ENCODE results near the gene COL15A1.
A peak's percentile ranks its signal among the peaks of the same experiment; 100 is the strongest.

Gene COL15A1

DNA sequence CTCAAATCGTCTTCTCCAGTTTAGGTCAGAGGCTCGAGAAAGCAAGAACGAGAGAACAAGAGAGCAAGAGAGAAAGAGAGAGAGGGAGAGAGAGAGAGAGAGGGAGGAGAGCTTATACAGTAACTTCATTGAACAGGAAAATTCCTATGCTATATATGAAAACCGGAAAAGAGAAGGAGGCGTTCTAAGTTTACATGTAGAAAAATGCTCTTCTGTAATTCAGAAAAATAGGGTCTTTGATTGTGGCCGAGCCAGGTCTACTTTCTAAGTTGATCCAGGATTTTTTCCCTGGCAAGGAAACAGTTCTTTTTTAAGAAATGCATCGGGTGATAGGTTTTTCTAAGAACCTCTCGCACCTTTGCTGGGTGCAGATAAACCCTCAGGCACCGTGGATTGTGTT is 29.5 kb downstream of the COL15A1 start:
- no peak for DNase-seq (ENCODE audit: low read depth)

DNA sequence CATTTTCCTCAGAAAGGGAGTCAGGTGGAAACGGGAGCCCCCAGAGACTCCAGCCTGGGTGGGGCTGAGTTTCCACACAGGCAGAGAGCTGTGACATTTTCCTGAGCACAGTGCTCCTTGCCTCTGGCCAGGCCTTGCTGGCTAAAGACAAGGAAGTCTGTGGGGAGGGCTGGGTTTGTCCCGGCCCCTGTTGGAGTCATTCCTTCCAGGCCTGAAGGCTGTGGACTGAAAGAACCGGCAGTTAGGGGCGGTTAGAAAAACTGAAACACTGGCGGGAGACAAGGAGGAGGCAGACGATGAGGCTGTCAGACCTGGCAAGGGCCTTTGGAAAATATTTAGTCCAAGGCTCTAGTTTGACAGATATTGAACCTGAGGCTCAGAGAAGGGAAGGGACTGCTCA is 29.9 kb downstream of the COL15A1 start:
- no peak for DNase-seq (ENCODE audit: low read depth)

DNA sequence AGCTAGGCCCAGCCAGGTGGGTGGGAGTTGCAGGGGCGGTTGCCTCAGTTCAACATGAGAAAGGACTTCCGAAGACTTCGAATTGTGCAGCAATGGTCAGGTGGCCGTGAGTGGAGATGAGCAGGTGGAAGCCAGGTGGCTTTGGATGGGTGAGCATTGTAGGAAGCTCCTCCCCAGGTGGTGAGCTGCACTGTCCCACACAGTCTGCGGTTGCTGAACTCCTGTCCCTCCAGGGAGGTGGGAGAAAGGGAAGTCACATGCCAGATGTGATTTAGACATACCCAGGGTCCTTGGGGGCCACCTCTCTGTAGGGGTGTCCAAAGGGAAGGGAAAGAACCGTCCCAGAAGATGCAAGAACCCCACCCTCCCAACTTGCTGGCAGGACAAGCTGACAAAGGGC is 30.4 kb downstream of the COL15A1 start:
- no peak for DNase-seq (ENCODE audit: low read depth)

DNA sequence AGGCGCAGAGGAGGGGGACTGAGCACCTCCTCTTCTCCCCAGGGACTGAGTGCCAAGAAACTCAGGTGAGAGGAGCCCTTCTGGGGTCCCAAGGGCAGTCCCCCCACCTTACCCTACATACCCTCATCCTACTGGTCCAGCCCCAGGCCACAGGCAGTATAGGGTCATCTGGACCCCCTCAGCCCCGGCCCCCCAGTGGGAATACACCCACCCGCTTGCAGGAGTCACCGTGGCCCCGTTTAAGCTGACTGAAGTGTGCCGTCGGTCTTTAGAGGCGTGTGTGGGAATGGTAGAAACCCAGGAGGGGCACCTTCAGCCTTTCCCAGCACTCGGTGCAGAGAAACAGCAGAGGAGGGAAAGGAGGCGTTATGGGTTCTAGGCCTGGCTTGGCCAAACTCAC is 30.8 kb downstream of the COL15A1 start:
- no peak for DNase-seq (ENCODE audit: low read depth)

DNA sequence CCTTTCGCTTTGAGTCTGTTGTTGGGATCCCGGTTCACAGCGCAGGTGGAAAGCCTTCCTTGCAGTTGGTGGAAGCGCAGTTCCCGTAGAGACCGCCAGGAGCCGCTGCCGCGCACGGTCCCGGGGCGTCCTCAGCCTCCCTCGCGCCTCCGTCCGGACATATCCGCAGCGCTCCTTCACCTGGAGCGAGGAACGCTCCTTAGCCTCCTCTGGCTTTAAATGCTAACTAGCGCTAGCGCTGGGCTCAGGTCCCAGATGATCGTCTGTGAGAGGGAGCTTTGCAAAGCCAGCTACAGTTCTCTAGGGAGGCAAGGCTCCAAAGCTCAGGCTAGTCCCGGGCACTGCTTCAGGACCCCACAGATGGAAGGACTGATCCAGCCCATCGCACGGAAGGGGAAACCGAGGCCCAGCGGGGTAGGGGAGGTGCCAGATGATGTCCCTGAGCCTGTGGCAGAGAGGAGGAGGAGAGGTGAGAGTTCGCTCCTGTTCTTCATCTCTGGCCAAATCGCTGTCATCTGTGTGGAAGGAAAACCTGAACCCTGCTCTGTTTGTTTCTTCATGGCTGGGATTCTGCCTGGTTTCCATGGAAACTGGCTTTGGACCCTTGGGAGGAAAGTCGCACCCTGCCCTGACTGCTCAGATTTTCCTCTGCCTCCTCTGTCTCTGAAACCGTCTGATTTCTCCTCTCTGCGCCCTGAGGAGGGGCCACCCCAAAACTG is 31.4 kb downstream of the COL15A1 start:
- peak; percentile 75 for DNase-seq (ENCODE audit: low read depth)

DNA sequence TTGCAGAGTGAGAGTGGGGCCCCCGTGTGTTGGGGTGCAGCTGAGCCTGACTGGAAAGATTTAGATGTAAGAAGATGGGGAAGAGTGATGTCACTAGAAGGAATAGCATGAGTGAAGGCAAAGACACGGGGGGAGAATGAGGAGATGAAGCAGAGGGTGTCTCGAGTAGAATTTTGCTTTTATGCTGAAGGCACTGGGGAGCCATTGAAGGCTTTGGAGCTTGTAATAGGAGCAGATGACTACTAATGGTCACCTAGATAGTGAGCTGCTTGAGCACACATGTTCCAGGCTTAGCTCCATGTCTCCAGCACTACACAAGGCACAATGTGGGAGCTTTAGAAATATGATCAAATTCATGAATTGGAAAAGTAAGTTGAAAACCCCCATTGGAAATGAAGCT is 32.1 kb downstream of the COL15A1 start:
- DNase-seq (ENCODE audit: low read depth), result no peak

DNA sequence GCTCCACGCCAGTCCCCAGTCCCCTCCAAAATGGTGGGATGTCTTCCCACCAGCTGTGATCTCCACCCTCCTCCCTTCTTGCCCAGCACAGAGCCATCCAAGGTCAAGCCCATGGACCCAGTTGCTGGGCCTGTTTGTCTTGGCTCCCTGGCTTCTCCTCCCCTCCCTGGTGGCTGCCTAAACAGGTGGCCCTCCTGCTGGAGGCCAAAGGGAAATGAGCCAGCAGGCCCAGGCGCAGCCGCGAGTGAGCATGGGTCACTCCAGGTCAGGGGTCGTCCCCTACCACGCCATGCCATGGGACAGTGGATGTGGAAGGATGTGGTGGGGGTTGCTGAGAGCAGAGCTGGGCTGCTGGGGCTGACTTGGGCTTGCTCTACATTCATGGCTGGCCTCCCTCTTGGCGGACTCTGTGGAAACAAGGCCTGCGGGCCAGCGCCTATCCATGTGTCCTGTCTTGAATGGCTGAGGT is 33.6 kb downstream of the COL15A1 start:
- no peak for DNase-seq (ENCODE audit: low read depth)

DNA sequence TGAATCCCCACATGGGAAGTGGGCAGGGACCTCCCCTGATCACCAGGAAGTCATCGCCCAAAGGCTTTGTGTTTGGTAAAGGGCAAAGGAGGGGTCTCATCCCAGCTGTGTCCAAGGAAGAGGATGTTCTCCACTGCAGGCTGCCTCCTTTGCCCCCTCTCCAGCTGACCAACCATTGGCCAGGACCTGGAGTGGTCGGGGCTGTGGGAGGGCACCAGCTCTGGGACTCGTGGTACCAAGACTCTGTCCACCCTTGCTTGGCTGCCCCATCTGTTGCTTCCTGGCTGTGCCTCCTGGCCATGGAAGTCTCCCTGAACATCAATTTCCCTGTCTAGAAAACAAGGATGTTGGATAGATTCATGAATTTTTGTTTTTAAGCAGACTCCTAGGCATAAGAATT is 34.1 kb downstream of the COL15A1 start:
- DNase-seq (ENCODE audit: low read depth), result no peak

DNA sequence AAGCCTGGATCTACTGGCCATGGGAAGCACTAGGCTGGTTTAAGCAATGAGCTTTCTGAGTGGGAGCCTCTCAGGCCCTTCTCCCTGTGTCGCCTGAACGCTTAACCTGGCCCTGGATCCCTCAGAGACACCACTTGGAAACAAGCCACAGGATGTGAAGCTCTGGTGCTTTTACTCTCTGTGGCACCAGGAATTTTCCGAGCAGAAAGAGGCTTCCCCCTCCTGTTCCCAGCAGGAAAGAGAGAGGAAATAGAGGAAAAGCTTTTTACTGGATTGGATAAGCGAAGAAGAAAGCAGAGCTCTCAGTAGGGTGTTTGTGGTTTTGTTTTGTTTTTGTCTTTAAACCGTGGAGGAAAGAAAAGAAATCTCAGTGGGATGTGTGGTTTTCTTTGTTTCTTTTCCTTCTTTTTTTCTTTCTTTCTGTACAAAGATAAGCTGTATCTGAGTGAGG is 34.5 kb downstream of the COL15A1 start:
- no peak for DNase-seq (ENCODE audit: low read depth)

DNA sequence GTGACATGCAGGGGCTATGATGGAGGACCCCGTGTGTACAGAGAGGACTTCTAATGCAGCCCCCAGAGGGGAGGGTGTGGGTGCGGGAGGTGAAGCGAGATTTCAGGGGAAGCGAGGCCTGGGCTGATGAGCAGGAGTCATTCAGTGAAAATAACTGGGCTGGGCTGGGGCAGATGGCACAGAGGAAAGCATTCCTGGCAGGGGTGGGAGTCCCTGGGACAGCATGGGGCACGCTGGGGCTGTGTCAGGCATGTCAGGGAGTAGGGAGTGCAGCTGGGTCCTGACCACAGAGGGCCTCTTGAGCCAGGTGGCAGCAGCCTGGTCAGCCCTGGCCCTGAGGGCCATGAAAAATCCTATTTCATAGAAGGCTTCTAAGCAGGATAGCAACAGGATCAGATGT is 36.6 kb downstream of the COL15A1 start:
- DNase-seq (ENCODE audit: low read depth), result no peak

DNA sequence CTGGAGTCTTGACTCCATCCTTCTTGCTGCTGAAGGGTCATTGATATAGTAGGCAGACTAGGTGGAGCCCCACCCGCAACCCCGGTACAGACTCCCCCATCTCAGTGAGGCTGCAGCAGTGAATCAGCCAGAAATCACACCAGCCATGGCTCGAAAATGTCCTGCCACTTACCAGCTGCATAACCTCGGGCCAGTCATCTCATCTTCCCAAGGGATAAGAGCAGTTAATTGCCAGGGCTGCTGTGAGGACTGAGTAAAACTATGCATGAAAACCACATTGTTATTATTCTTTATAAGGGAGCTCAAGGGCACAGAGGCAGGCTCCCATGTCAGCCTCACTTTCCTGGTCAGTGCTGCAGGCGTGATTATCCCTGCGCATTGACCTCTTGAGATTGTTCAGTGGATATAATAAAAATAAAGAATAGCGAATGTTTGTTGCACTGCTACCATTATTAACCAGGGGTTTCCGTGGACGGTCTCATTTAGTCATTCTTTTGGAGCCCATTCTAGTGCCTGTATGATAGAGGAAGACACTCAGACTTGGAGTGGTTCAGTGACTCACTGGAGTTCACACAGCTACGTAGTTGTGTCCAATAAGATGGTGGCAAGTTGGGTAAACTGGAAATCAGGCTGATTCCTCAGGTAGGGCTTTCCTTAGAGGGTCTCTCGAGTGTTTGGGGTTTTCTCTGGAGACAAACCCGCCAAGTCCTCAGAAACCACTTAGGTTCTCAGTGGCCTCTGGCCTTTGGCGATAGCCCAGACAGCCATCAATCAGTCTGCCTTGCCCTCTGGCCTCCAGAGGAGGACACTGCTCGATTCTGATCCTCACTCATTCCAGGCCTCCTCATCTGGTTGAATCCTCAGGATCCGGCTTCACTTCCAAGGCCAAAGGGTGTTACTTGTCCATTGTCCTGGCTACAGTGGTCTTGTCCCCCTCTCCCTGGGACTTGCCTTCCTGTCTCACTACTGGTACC is 39.9 kb downstream of the COL15A1 start:
- no peak for DNase-seq (ENCODE audit: low read depth)

DNA sequence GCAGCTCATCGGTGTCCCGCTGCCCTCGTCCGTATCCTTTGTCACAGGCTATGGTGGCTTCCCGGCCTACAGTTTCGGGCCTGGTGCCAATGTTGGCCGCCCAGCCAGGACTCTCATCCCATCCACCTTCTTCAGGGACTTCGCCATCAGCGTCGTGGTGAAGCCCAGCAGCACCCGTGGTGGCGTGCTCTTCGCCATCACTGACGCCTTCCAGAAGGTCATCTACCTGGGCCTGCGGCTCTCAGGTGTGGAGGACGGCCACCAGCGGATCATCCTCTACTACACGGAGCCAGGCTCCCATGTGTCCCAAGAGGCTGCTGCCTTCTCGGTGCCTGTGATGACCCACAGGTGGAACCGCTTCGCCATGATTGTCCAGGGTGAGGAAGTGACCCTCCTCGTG is 41.9 kb downstream of the COL15A1 start:
- DNase-seq (ENCODE audit: low read depth), result no peak

DNA sequence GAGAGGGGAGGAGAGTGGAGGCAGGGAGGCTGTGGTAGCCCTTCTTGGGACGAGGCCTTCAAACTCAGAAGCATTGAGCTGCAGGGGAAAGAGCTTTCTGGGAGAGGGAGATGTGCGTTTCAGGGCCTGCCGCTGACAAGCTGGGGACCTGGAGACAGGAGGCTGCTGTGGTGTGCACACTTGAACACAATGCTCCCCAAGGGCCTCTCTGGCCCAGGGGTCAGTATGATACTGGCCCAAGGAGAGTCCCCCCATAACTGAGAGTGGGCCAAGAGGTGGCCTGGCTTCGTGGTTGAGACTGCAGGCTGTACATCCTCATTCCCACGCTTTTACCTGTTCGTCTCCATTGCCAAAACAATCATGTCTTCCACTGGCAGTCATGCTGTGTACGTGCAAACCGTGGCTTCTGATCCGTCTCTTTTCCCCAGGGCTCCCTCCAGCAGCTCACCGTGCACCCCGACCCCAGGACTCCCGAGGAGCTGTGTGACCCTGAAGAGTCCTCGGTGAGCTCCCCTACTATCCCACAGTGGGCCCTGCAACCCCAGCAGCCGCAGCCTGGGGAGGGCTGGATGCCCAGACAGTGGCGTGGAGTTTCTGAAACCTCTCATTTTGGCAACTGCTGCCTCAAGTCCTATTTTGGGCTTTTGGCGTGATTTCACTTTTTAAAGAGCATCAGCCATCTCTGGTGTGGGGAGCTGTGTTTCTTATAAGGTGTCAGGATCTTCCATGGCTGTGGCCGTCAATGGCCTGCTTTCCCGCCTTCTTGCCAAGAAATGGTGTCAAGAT is 43.4 kb downstream of the COL15A1 start:
- DNase-seq (ENCODE audit: low read depth), result no peak

DNA sequence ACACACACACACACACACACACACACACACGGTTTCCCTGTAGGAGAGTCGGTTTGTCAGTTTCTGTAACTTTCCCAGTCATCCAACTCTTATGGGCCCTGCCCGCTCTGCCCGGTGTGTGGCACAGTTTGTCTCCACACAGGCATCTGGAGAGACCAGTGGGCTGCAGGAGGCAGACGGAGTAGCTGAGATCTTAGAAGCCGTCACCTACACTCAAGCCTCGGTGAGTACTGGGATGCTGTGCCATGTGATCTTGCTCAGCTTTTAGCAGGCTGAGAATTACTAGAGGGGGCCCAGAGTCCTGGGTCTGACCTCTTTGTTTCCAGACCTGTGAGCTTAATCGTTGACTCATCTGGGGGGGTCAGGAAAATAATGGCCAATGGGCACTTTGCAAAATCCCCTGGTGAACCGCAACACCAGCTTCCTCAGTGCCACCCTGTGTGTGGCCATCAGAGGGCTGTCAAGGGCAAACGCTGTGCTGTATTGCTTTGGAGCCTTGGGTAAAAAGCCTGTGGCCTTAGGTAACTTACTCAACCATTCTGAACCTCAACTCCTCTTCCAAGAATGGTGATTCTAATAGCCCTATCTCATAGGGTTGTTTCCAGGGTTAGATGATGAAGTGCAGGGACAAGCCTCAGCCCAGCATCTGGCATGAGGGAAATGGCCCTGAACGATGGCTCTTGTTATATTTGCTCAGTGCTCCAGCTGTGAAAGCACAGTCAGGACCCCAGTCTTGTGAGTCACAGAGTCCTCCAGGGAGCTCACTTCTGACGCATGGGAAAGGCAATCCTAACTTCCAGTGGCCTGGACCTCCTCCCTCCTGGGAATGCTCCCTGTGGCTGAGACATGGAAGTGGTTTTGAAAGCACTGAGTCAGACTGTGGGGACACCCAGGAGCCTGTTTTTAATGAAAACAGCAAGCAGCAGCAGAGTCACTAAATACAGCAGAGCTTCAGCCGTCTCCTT is 45.6 kb downstream of the COL15A1 start:
- no peak for DNase-seq (ENCODE audit: low read depth)

DNA sequence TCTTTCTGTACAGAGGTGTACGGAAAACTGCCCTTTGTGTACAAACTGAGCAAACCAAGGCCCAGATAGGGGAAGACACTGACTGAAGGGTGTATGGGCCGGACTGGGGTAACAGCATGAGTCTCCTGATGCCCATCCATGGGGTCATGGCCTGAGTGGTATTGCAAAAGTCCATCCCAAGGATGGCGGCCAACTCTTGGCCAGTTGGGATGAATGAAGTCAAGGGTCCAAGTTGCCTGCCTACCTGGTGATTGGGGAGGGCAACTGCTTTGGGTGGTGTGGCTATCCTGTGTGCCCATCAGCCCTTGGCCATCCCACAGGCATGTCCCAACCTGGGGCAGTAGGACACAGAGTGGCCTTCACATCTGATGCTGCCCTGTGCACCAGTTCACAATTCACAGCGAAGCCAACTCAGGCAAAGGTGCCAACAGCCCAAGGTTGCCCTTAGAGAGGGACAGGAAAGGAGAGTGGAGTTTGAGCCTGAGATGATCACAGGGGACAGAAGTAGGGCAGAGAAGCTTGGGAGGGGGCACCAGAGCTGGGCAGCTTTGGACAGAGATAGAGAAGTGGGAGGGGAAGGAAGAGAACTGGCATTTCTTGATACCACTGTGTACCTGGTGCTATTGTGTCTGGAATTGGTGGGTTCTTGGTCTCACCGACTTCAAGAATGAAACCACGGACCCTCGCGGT is 46.6 kb downstream of the COL15A1 start:
- no peak for DNase-seq (ENCODE audit: low read depth)

DNA sequence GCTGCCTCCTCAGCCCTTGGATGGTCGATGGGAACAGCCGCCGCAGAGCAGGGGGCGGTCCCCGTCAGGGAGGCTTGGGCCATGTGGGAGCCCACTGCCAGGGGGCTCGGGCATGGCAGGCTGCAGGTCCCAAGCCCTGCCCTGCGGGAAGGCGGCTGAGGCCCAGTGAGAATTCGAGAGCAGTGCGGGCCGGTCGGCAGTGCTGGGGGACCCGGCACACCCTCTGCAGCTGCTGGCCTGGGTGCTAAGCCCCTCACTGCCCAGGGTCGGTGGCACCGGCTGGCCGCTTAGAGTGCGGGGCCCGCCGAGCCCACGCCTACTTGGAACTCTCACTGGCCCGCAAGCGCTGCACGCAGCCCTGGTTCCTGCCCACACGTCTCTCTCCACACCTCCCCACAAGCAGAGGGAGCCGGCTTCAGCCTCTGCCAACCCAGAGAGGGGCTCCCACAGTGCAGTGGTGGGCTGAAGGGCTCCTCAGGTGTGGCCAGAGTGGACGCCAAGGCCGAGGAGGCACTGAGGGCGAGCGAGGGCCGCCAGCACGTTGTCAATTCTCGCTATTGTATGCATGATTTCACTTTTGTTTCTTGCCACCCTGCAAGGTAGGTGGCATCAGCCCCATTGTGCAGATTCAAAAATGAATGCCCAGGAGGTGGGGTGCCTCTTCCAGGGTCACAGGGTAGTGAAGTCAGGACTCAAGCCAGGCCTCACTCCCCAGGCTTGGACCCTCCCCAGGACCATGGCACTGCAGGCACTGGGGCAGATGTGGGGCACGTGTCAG is 48.6 kb downstream of the COL15A1 start:
- DNase-seq (ENCODE audit: low read depth), result no peak

DNA sequence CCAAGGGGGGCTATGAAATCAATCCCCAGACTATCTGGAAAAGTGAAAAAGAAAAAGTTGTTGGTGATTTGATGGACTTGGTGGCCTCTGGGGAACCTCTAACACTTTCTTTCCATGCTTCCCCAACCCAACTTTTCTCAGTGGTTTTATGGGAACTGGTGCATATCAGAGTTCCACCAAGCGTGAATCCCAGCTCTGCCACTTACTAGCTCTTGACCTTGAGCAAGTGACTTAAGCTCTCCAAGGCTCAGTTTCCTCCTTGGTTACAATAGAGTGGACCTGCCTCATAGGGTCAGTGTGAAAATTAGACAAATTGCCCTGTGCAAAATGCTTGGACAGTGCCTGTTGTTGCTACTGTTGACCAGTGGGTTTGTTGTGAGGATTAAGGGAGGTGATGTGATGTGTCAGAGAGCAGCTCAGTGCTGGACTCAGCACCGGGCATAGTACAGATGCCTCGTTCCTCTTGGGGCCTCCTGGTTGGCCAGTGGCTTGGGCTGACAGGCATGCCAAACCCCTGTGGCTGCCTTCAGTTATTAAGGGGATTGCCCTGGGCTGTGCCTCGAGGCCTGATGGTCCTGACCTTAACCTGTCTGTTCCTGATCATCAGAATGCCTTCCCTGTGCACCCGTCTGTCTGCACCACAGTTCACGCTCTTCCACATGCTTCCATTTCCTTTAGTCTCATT is 49.3 kb downstream of the COL15A1 start:
- no peak for DNase-seq (ENCODE audit: low read depth)

DNA sequence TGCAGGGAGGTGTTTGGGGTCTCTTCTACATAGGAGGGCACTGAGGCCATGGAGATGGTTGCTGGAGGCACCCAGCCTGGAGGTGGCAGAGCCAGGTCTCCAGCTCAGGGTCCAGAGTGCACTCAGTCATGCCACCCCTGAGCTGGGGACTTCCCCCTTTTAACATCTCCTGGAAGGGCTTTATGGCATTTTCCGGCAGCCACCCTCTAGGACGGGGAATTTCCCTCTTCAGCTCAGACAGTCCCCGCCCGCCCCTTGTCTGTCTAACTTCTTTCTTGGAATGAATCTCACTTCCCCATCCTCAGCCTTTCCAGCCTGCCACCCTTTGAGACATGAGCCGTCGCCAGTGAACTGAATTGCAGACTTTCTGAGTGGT is 49.9 kb downstream of the COL15A1 start:
- DNase-seq (ENCODE audit: low read depth), result peak; percentile 18

Measured in activated T-cell treated with anti-CD3 and anti-CD28 coated beads for 24 hours (primary cell).